Trophoblast cell (in vitro differentiated cells and primary cell): ENCODE measurements around the gene KCNIP3.

ENCODE experiments used
- DNase-seq, 2 donors: peaks; one replicate each; pipeline ENCODE4 v3.0.0-alpha.2; 2016
- H2AFZ ChIP-seq: 2 replicates; pipeline ENCODE4 v1.6.1; 2013; ENCODE audit warnings: low read length, moderate library complexity, mild to moderate bottlenecking; ENCODE audit not compliant: insufficient read depth, poor library complexity
- H2AK5ac ChIP-seq: 2 replicates; pipeline ENCODE4 v1.6.1; 2013; ENCODE audit warnings: mild to moderate bottlenecking, low read length
- H2BK120ac ChIP-seq: 2 replicates; pipeline ENCODE4 v1.6.1; 2013; ENCODE audit warnings: low read length, mild to moderate bottlenecking, moderate library complexity; ENCODE audit not compliant: insufficient read depth, poor library complexity
- H2BK12ac ChIP-seq: 2 replicates; pipeline ENCODE4 v1.6.1; 2013; ENCODE audit warnings: mild to moderate bottlenecking, low read length, moderate library complexity
- H2BK5ac ChIP-seq: 2 replicates; pipeline ENCODE4 v1.6.1; 2013; ENCODE audit warnings: low read length, low read depth, moderate library complexity, mild to moderate bottlenecking; ENCODE audit not compliant: poor library complexity
- H3K14ac ChIP-seq: 2 replicates; pipeline ENCODE4 v1.6.1; 2013; ENCODE audit warnings: mild to moderate bottlenecking, low read length
- H3K18ac ChIP-seq: 2 replicates; pipeline ENCODE4 v1.6.1; 2013; ENCODE audit warnings: mild to moderate bottlenecking, low read length
- H3K23ac ChIP-seq: 2 replicates; pipeline ENCODE4 v1.6.1; 2013; ENCODE audit warnings: low read length
- H3K27ac ChIP-seq: 2 replicates; pipeline ENCODE4 v1.5.1; 2013; ENCODE audit warnings: low read depth, mild to moderate bottlenecking, inconsistent platforms, low read length, moderate library complexity
- H3K27me3 ChIP-seq: 2 replicates; pipeline ENCODE4 v1.6.1; 2013; ENCODE audit warnings: inconsistent platforms, mild to moderate bottlenecking, low read length, moderate library complexity; ENCODE audit not compliant: insufficient read depth
- H3K36me3 ChIP-seq, 2 experiments: 1 replicate in 1 of 2; 2 replicates in 1 of 2; pipeline ENCODE4 v1.6.1; 2013; ENCODE audit warnings: low read length in 2 of 2, mild to moderate bottlenecking in 2 of 2, moderate library complexity in 1 of 2; ENCODE audit not compliant: insufficient read depth in 2 of 2, control insufficient read depth in 1 of 2
- H3K4ac ChIP-seq: 2 replicates; pipeline ENCODE4 v1.6.1; 2013; ENCODE audit warnings: low read depth, mild to moderate bottlenecking, low read length, moderate library complexity
- H3K4me1 ChIP-seq, 2 experiments: 1 replicate in 1 of 2; 2 replicates in 1 of 2; pipeline ENCODE4 v1.6.1; 2013; ENCODE audit warnings: low read length in 2 of 2, mild to moderate bottlenecking in 2 of 2, moderate library complexity in 1 of 2; ENCODE audit not compliant: insufficient read depth in 2 of 2, control insufficient read depth in 1 of 2
- H3K4me2 ChIP-seq: 2 replicates; pipeline ENCODE4 v1.6.1; 2013; ENCODE audit warnings: inconsistent platforms, mild to moderate bottlenecking, low read length, moderate library complexity
- H3K4me3 ChIP-seq: 2 replicates; pipeline ENCODE4 v1.5.1; 2013; ENCODE audit warnings: mild to moderate bottlenecking, low read depth, low read length, inconsistent platforms
- H3K79me1 ChIP-seq: one replicate; pipeline ENCODE4 v1.6.1; 2013; ENCODE audit warnings: low read length
- H3K79me2 ChIP-seq: 2 replicates; pipeline ENCODE4 v1.6.1; 2013; ENCODE audit warnings: low read length, mild to moderate bottlenecking; ENCODE audit not compliant: control insufficient read depth, insufficient read depth, poor library complexity
- H3K9ac ChIP-seq: 2 replicates; pipeline ENCODE4 v1.6.1; 2013; ENCODE audit warnings: mild to moderate bottlenecking, low read length
- H3K9me3 ChIP-seq: 2 replicates; pipeline ENCODE4 v1.6.1; 2013; ENCODE audit warnings: low read depth, mild to moderate bottlenecking, control low read depth, inconsistent platforms, low read length; ENCODE audit not compliant: insufficient read depth
- H4K12ac ChIP-seq: 2 replicates; pipeline ENCODE4 v1.6.1; 2013; ENCODE audit warnings: low read depth, mild to moderate bottlenecking, low read length, moderate library complexity
- H4K8ac ChIP-seq: 2 replicates; pipeline ENCODE4 v1.6.1; 2013; ENCODE audit warnings: low read depth, mild to moderate bottlenecking, low read length, moderate library complexity
- H4K91ac ChIP-seq: one replicate; pipeline ENCODE4 v1.6.1; 2013; ENCODE audit warnings: low read depth, mild to moderate bottlenecking, low read length, moderate library complexity
- WGBS: extraction: QIAGEN DNeasy Blood & Tissue Kit; methylation state at CpG from one replicate; pipeline ENCODE4 v1.1.7; 2013; ENCODE audit warnings: missing lambda C conversion rate; ENCODE audit not compliant: insufficient read length, insufficient coverage; ENCODE audit errors: extremely low coverage; 5-methylcytosine and 5-hydroxymethylcytosine counted together

Gene KCNIP3

DNA sequence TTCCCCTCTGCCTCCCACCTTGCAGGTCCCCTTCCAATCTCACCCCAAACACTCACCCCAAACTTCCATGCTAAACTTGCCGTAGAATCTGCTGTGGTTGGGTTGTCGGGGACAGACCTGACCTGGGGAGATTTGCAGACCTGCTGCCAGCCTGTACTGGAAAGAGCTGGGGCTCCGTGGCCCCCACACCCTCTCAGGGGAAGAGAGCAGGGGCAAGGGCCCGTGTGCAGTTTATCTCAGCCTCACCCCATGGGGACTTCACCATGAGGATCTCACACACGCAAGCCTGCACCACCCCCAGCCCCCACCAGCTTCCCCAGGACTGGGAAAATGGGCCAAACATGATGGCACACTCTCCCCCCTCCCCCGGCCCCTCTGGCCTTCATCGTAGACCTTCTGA is 30.7 kb downstream of the KCNIP3 start:
- WGBS: no CpG with 5 or more reads among the region's 7 CpGs

DNA sequence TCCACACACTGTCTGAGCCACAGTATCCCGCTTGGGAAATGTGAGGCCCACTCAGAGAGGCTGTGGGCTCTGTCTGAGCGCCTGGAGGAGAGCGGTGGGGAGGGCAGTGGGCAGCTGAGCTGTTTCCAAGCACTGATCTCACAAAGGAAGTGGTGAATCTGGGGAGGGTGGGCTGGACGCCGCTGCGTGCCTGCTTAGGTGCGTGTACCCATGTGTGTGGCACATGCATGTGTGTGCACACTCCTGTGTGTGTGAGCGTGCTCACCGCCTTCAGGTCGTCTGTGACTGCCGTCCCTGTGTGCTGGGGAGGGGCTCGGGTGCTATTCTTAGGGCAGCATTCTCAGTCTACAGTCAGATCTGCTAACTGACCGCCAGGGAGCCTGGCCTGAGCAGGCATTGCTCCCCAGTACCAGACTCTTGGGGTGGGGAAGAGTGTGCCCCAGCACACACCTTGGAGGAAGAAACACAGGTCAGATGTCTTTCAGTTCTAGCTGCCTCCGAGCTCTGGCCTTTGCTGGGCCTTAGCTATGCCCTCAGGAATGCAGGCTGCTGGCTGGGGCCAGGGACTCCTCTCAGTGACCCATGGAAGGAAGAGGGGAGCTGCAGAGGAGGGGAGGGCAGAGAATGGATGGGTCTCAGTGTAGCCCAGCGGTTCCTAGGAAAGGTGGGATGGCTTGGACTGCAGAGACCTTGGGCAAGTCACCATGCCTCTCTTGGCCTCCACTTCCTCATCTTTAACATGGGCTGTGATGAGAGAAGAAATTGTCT is 31.4 kb downstream of the KCNIP3 start:
- no peaks in the 10 kb centered on the region for H3K9me3 ChIP-seq
- no peak overlapping the region for H2AFZ ChIP-seq
- no peaks in the 10 kb centered on the region for H3K79me2 ChIP-seq
- no peak overlapping the region for H2AK5ac ChIP-seq
- H3K79me1 ChIP-seq: no peaks in the 10 kb centered on the region
- DNase-seq: no peak
- no peak overlapping the region for H2BK5ac ChIP-seq
- H2BK120ac ChIP-seq: no peak overlapping the region
- no peak overlapping the region for H3K18ac ChIP-seq
- no peak overlapping the region for H3K4me3 ChIP-seq
- H3K4me2 ChIP-seq: no peak overlapping the region
- no peaks in the 10 kb centered on the region for H3K36me3 ChIP-seq
- peaks cover 0 to 4% of the 10 kb centered on the region in 2 experiments for H3K4me1 ChIP-seq
- no peaks in the 10 kb centered on the region for H3K27me3 ChIP-seq
- no peak overlapping the region for H3K9ac ChIP-seq
- no CpG with 5 or more reads among the region's 15 CpGs for WGBS
- no peak overlapping the region for H3K27ac ChIP-seq
- no peak overlapping the region for H3K4ac ChIP-seq
- H3K23ac ChIP-seq: no peak overlapping the region
- H2BK12ac ChIP-seq: no peak overlapping the region
- H4K91ac ChIP-seq: no peak overlapping the region
- no peak overlapping the region for H3K14ac ChIP-seq
- H4K12ac ChIP-seq: no peak overlapping the region
- H4K8ac ChIP-seq: no peak overlapping the region

More for the DNA sequence above, 30.7 kb downstream of the KCNIP3 start:
- no peak overlapping the region for H2BK5ac ChIP-seq
- no peak overlapping the region for H3K23ac ChIP-seq
- H3K9me3 ChIP-seq: no peaks in the 10 kb centered on the region
- no peak overlapping the region for H3K27ac ChIP-seq
- no peaks in the 10 kb centered on the region for H3K79me1 ChIP-seq
- H3K27me3 ChIP-seq: no peaks in the 10 kb centered on the region
- no peaks in the 10 kb centered on the region for H3K36me3 ChIP-seq
- no peak for DNase-seq
- H4K91ac ChIP-seq: no peak overlapping the region
- H3K18ac ChIP-seq: no peak overlapping the region
- H2BK12ac ChIP-seq: no peak overlapping the region
- H4K12ac ChIP-seq: no peak overlapping the region
- H4K8ac ChIP-seq: no peak overlapping the region
- H3K4ac ChIP-seq: no peak overlapping the region
- no peak overlapping the region for H2AK5ac ChIP-seq
- H3K79me2 ChIP-seq: no peaks in the 10 kb centered on the region
- peaks cover 0 to 4% of the 10 kb centered on the region in 2 experiments for H3K4me1 ChIP-seq
- no peak overlapping the region for H3K14ac ChIP-seq
- no peak overlapping the region for H3K9ac ChIP-seq
- H3K4me2 ChIP-seq: no peak overlapping the region
- H3K4me3 ChIP-seq: no peak overlapping the region
- H2AFZ ChIP-seq: no peak overlapping the region
- H2BK120ac ChIP-seq: no peak overlapping the region

DNA sequence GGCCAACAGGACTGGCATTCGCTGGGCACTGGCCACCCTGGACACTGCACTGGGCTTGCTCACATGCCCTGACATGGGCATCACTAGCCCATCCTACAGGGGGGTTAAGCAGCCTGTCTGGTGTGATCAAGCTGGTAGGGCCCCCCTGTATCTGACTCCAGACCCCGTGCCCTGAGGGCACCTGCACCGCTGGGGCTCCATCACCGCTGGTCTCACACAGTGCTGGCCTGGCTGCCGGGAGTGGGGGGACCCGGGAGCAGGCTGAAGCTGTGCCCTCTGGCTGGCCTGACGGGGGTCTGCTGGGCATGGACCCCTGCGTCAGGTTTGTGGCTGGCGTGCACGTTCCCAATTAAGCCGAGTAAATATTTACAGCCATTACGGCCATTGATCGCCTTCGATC is 32.3 kb downstream of the KCNIP3 start:
- no peak overlapping the region for H3K4ac ChIP-seq
- H4K12ac ChIP-seq: no peak overlapping the region
- no CpG with 5 or more reads among the region's 14 CpGs for WGBS
- H3K27ac ChIP-seq: no peak overlapping the region
- no peak overlapping the region for H2BK120ac ChIP-seq
- H3K23ac ChIP-seq: no peak overlapping the region
- no peak overlapping the region for H2BK5ac ChIP-seq
- H3K4me2 ChIP-seq: no peak overlapping the region
- peaks cover 0 to 4% of the 10 kb centered on the region in 2 experiments for H3K4me1 ChIP-seq
- no peaks in the 10 kb centered on the region for H3K9me3 ChIP-seq
- H2AFZ ChIP-seq: no peak overlapping the region
- H3K18ac ChIP-seq: no peak overlapping the region
- no peak for DNase-seq
- no peak overlapping the region for H3K14ac ChIP-seq
- H3K27me3 ChIP-seq: no peaks in the 10 kb centered on the region
- H2BK12ac ChIP-seq: no peak overlapping the region
- H3K79me1 ChIP-seq: no peaks in the 10 kb centered on the region
- H4K8ac ChIP-seq: no peak overlapping the region
- H2AK5ac ChIP-seq: no peak overlapping the region
- no peak overlapping the region for H3K9ac ChIP-seq
- H3K79me2 ChIP-seq: no peaks in the 10 kb centered on the region
- H3K4me3 ChIP-seq: no peak overlapping the region
- H3K36me3 ChIP-seq: no peaks in the 10 kb centered on the region
- no peak overlapping the region for H4K91ac ChIP-seq

DNA sequence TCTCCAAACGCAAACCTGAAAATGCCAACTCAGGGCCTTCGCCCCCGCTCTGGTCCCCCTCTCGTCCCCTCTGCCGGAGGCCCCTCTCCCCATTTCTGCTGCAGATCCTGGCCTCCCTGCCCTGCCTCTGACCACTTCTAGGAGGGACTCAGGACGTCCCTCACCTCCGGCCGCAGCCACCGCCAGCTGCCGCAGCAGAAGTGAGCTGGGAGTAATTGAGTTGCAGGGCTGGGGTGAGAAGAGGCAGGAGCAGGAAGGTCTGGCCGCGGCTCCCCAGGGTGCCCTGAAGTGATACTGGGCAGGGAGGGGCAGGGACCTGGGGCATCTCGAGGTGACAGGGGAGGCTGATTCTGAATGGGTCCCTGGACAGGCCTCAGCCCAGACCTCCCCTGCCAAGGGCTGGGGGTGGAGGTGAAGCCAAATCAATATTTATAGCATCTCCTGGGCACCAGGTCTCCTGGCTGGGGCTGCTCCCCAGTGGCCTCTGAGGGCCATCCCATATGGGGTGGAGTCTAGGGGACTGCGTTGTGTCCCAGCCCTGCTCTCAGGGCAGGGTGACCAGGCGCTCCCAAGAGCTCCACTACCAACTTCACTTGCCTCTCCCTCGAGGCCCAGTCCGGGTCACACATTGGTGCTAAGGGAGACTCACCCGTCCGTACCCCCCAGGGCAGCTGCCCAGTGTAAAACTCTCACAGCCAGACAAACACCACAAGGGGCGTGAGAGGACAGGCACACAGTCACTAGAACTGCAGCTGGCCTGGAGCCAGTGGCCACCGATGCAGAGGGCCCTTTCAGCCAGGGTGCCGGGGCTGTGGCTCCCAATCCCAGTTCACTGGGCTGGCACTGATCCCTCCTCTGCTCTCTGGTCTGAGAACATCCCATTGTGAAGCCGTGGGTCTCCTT is 33.0 kb downstream of the KCNIP3 start:
- Histone ChIP-seq H2BK5ac (no peak overlapping the region), H2AFZ (no peak overlapping the region), H2BK12ac (no peak overlapping the region), H3K79me1 (no peaks in the 10 kb centered on the region), H3K27ac (no peak overlapping the region), H3K27me3 (no peaks in the 10 kb centered on the region), H3K4me2 (no peak overlapping the region), H3K23ac (no peak overlapping the region), H3K4ac (no peak overlapping the region), H3K14ac (no peak overlapping the region), H3K4me3 (no peak overlapping the region), H3K79me2 (no peaks in the 10 kb centered on the region), H3K9me3 (no peaks in the 10 kb centered on the region), H2BK120ac (no peak overlapping the region), H4K8ac (no peak overlapping the region), H2AK5ac (no peak overlapping the region), H3K9ac (no peak overlapping the region), H3K18ac (no peak overlapping the region), H3K4me1 (peaks cover 0 to 4% of the 10 kb centered on the region in 2 experiments), H3K36me3 (no peaks in the 10 kb centered on the region), H4K91ac (no peak overlapping the region), H4K12ac (no peak overlapping the region)
- WGBS: no CpG with 5 or more reads among the region's 23 CpGs
- no peak for DNase-seq
